Prostate gland (tissue), 2 donors: ENCODE data around the gene CLDND1.

Experiments used
- POLR2A ChIP-seq: fragments of 450-650 bp; IDR thresholded peaks from one replicate; pipeline ENCODE4 v1.6.1; 2016; ENCODE audit warnings: antibody characterized with exemption, mild to moderate bottlenecking
- POLR2AphosphoS5 ChIP-seq: sonication (generic); formaldehyde crosslinking; IDR thresholded peaks from one replicate; pipeline ENCODE4 v1.6.1; 2017; ENCODE audit warnings: antibody characterized with exemption
- TF ChIP-seq, protein P1 (sequence below), 4 experiments: fragments of 200-600 bp in 2 of 4; fragments of 450-650 bp in 2 of 4; sonication (generic) in 2 of 4; IDR thresholded peaks; 1 replicate in 3 of 4; 2 replicates in 1 of 4; pipeline ENCODE4 v1.5.1; 2016 to 2019; ENCODE audit warnings: antibody characterized with exemption in 4 of 4, mild to moderate bottlenecking in 2 of 4, moderate library complexity in 2 of 4

DNA sequence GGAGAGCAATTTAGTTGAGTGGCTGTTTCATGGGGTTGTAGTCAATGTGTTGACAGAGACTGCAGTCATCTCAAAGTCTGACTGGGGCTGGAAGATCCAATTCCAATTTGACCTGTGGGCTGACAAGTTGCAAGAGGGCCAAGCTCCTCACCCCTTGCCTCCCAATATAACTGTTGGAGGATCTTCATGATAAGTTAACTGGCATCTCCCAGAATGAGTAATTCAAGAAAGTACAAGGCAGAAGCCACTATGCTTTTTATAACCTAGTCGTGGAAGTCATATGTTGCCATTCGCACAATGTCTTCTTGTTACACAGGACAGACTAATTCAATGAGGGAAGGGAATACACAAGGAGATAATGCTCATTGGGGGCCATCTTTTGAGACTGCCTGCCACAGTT lies 38.2 kb upstream of the CLDND1 start:
- TF ChIP-seq, protein P1, sequence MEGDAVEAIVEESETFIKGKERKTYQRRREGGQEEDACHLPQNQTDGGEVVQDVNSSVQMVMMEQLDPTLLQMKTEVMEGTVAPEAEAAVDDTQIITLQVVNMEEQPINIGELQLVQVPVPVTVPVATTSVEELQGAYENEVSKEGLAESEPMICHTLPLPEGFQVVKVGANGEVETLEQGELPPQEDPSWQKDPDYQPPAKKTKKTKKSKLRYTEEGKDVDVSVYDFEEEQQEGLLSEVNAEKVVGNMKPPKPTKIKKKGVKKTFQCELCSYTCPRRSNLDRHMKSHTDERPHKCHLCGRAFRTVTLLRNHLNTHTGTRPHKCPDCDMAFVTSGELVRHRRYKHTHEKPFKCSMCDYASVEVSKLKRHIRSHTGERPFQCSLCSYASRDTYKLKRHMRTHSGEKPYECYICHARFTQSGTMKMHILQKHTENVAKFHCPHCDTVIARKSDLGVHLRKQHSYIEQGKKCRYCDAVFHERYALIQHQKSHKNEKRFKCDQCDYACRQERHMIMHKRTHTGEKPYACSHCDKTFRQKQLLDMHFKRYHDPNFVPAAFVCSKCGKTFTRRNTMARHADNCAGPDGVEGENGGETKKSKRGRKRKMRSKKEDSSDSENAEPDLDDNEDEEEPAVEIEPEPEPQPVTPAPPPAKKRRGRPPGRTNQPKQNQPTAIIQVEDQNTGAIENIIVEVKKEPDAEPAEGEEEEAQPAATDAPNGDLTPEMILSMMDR (IDR thresholded peaks at IDR 0.05) = no peak
- TF ChIP-seq POLR2A (no peak), POLR2AphosphoS5 (no peak)
